ENCODE data around the gene PHACTR4. TPM values are rescaled to one million over a fixed set of nuclear protein-coding genes. Genes with fewer than 3 reads are reported as not detected.
A peak's percentile ranks its signal among the peaks of the same experiment; 100 is the strongest.

The PHACTR4 gene
- total and polyA plus RNA-seq, 9 of the 15 experiments (the other 6 are each of a cell fraction or from before 2014, with no cell fraction given): 6.4 to 43.6 (median 14.2) TPM

DNA sequence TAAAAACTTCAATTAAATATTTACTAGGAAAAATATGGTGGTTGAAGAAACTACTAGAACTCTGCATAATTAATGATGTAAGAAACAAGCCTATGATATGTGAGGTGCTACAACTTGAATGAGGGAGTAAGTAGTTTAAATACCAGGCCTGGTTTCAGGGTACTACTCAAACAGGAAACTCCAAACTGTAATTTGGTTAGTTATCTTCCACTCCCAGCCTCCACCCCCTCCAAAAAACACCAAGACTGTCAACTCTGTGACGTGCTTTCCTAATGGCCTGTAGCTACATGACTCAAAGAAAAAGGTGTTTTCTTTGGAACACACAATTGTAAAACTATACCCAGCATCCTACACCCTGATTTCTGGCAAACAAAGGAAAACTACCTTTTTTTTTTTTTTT, 80.4 kb downstream of the PHACTR4 start (continued):
- no peak for TF ChIP-seq NCOA1 (IDR thresholded peaks at IDR 0.05; ENCODE audit: low read depth)
- no peak for TF ChIP-seq ILF3 (IDR thresholded peaks at IDR 0.05; ENCODE audit: borderline replicate concordance)
- TF ChIP-seq PHB2 (IDR thresholded peaks at IDR 0.05; ENCODE audit: low read depth): no peak
- TF ChIP-seq MBD2 (IDR thresholded peaks at IDR 0.05; ENCODE audit: borderline replicate concordance, low read depth): no peak
- peak; percentile 82 for TF ChIP-seq CBFA2T3 (IDR thresholded peaks at IDR 0.05)
- TF ChIP-seq GTF2A2 (tag; IDR thresholded peaks at IDR 0.05): no peak
- peak; percentile 54; the same call in 1 of the 2 replicates for TF ChIP-seq PML (IDR thresholded peaks at IDR 0.05; ENCODE audit: low read length)
- TF ChIP-seq, protein P1, sequence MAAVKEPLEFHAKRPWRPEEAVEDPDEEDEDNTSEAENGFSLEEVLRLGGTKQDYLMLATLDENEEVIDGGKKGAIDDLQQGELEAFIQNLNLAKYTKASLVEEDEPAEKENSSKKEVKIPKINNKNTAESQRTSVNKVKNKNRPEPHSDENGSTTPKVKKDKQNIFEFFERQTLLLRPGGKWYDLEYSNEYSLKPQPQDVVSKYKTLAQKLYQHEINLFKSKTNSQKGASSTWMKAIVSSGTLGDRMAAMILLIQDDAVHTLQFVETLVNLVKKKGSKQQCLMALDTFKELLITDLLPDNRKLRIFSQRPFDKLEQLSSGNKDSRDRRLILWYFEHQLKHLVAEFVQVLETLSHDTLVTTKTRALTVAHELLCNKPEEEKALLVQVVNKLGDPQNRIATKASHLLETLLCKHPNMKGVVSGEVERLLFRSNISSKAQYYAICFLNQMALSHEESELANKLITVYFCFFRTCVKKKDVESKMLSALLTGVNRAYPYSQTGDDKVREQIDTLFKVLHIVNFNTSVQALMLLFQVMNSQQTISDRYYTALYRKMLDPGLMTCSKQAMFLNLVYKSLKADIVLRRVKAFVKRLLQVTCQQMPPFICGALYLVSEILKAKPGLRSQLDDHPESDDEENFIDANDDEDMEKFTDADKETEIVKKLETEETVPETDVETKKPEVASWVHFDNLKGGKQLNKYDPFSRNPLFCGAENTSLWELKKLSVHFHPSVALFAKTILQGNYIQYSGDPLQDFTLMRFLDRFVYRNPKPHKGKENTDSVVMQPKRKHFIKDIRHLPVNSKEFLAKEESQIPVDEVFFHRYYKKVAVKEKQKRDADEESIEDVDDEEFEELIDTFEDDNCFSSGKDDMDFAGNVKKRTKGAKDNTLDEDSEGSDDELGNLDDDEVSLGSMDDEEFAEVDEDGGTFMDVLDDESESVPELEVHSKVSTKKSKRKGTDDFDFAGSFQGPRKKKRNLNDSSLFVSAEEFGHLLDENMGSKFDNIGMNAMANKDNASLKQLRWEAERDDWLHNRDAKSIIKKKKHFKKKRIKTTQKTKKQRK (IDR thresholded peaks at IDR 0.05; ENCODE audit: borderline replicate concordance, low read depth, low read length): no peak
- no peak for TF ChIP-seq CSDE1 (IDR thresholded peaks at IDR 0.05)
- TF ChIP-seq GABPA (tag; conservative IDR thresholded peaks at IDR 0.05; ENCODE audit: low read depth): no peak
- no peak for TF ChIP-seq PHF8 (IDR thresholded peaks at IDR 0.05; ENCODE audit: borderline replicate concordance, low read length)
- 0 out of 2 replicates have a peak, but pooled peaks have one; percentile 44 for TF ChIP-seq RNF2 (IDR thresholded peaks at IDR 0.05)
- TF ChIP-seq TRIM28 (IDR thresholded peaks at IDR 0.05): no peak
- TF ChIP-seq CC2D1A (IDR thresholded peaks at IDR 0.05): no peak
- TF ChIP-seq, protein P2, sequence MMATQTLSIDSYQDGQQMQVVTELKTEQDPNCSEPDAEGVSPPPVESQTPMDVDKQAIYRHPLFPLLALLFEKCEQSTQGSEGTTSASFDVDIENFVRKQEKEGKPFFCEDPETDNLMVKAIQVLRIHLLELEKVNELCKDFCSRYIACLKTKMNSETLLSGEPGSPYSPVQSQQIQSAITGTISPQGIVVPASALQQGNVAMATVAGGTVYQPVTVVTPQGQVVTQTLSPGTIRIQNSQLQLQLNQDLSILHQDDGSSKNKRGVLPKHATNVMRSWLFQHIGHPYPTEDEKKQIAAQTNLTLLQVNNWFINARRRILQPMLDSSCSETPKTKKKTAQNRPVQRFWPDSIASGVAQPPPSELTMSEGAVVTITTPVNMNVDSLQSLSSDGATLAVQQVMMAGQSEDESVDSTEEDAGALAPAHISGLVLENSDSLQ (IDR thresholded peaks at IDR 0.05): peak; percentile 67; the same call in 1 of the 2 replicates
- TF ChIP-seq TRIM24 (IDR thresholded peaks at IDR 0.05): 0 out of 4 replicates have a peak, but pooled peaks of 1 of the 2 experiments have one; percentile 11
- TF ChIP-seq, protein P3, sequence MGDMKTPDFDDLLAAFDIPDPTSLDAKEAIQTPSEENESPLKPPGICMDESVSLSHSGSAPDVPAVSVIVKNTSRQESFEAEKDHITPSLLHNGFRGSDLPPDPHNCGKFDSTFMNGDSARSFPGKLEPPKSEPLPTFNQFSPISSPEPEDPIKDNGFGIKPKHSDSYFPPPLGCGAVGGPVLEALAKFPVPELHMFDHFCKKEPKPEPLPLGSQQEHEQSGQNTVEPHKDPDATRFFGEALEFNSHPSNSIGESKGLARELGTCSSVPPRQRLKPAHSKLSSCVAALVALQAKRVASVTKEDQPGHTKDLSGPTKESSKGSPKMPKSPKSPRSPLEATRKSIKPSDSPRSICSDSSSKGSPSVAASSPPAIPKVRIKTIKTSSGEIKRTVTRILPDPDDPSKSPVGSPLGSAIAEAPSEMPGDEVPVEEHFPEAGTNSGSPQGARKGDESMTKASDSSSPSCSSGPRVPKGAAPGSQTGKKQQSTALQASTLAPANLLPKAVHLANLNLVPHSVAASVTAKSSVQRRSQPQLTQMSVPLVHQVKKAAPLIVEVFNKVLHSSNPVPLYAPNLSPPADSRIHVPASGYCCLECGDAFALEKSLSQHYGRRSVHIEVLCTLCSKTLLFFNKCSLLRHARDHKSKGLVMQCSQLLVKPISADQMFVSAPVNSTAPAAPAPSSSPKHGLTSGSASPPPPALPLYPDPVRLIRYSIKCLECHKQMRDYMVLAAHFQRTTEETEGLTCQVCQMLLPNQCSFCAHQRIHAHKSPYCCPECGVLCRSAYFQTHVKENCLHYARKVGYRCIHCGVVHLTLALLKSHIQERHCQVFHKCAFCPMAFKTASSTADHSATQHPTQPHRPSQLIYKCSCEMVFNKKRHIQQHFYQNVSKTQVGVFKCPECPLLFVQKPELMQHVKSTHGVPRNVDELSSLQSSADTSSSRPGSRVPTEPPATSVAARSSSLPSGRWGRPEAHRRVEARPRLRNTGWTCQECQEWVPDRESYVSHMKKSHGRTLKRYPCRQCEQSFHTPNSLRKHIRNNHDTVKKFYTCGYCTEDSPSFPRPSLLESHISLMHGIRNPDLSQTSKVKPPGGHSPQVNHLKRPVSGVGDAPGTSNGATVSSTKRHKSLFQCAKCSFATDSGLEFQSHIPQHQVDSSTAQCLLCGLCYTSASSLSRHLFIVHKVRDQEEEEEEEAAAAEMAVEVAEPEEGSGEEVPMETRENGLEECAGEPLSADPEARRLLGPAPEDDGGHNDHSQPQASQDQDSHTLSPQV (IDR thresholded peaks at IDR 0.05): 0 out of 2 replicates have a peak, but pooled peaks have one; percentile 40
- TF ChIP-seq ZNF354B (CRISPR knock-in tag; IDR thresholded peaks at IDR 0.05): no peak
- no peak for TF ChIP-seq RUNX1 (IDR thresholded peaks at IDR 0.05; ENCODE audit: low read depth)
- no peak for TF ChIP-seq XRCC5 (IDR thresholded peaks at IDR 0.05; ENCODE audit: low read depth, low read length)
- TF ChIP-seq SMARCA4 (IDR thresholded peaks at IDR 0.05): peak; percentile 86
- peak; percentile 59 for TF ChIP-seq CBFA2T2 (conservative IDR thresholded peaks at IDR 0.05)
- TF ChIP-seq ARID1B (IDR thresholded peaks at IDR 0.05): peak; percentile 88
- TF ChIP-seq, protein P4, sequence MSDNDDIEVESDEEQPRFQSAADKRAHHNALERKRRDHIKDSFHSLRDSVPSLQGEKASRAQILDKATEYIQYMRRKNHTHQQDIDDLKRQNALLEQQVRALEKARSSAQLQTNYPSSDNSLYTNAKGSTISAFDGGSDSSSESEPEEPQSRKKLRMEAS (CRISPR knock-in tag; IDR thresholded peaks at IDR 0.05): no peak
- no peak for TF ChIP-seq KDM2B (CRISPR knock-in tag; IDR thresholded peaks at IDR 0.05)

Data from K562 (cell line).